ENCODE results near the gene SOX8. TPM values are rescaled to one million over a fixed set of nuclear protein-coding genes. Genes with fewer than 3 reads are reported as not detected.

SOX8 gene
- total and polyA plus RNA-seq, 7 donors: under 0.01 to 3.4 (median 2.7) TPM; not detected in 1

- H3K4me1 ChIP-seq: no peaks in the 10 kb centered on the region
- no peak overlapping the region for H3K27ac ChIP-seq
- 66 to 79% methylated on average over 11 of the region's 11 CpGs for WGBS, 2 donors
- H3K9me3 ChIP-seq: peaks cover 0 to 1% (median under 1%) of the 10 kb centered on the region in 4 donors
- intact Hi-C loops (cut with DNase I): no loop called here
- TF ChIP-seq CTCF (IDR thresholded peaks at IDR 0.05): no peak
- TF ChIP-seq EP300 (IDR thresholded peaks at IDR 0.05): no peak
- no peak for TF ChIP-seq POLR2A (IDR thresholded peaks at IDR 0.05)
- TF ChIP-seq POLR2AphosphoS5 (IDR thresholded peaks at IDR 0.05): no peak
- H3K4me3 ChIP-seq: no peak overlapping the region
- H3K27me3 ChIP-seq: peaks cover 0 to 33% (median 0%) of the 10 kb centered on the region in 3 donors
- no peaks in the 10 kb centered on the region for H3K36me3 ChIP-seq
- no peak for DNase-seq
These were observed 7.8 kb downstream of the SOX8 start for GRCh38 chr16:989354-989814.

GRCh38 chr16:990516-991291, 9.1 kb downstream of the SOX8 start:
- Histone ChIP-seq H3K9me3 (peaks cover 6 to 11% (median 10%) of the 10 kb centered on the region in 4 donors), H3K27ac (no peak overlapping the region), H3K27me3 (peaks cover 0 to 40% (median 0%) of the 10 kb centered on the region in 3 donors), H3K4me1 (no peaks in the 10 kb centered on the region), H3K4me3 (no peak overlapping the region), H3K36me3 (no peaks in the 10 kb centered on the region)
- no peak for TF ChIP-seq EP300 (IDR thresholded peaks at IDR 0.05)
- no peak for TF ChIP-seq CTCF (IDR thresholded peaks at IDR 0.05)
- TF ChIP-seq POLR2AphosphoS5 (IDR thresholded peaks at IDR 0.05): no peak
- TF ChIP-seq POLR2A (IDR thresholded peaks at IDR 0.05): no peak
- 63 to 85% methylated on average over 41 of the region's 41 CpGs for WGBS, 2 donors
- intact Hi-C loops (cut with DNase I): no loop called here
- no peak for DNase-seq

GRCh38 chr16:991345-991744, 9.8 kb downstream of the SOX8 start:
- Histone ChIP-seq H3K4me1 (no peaks in the 10 kb centered on the region), H3K36me3 (no peaks in the 10 kb centered on the region), H3K9me3 (peaks cover 6 to 14% (median 11%) of the 10 kb centered on the region in 4 donors), H3K4me3 (no peak overlapping the region), H3K27me3 (peaks cover 0 to 42% (median 0%) of the 10 kb centered on the region in 3 donors), H3K27ac (no peak overlapping the region)
- no peak for TF ChIP-seq POLR2AphosphoS5 (IDR thresholded peaks at IDR 0.05)
- no peak for TF ChIP-seq EP300 (IDR thresholded peaks at IDR 0.05)
- no peak for TF ChIP-seq POLR2A (IDR thresholded peaks at IDR 0.05)
- TF ChIP-seq CTCF (IDR thresholded peaks at IDR 0.05): no peak
- no peak for DNase-seq
- 70 to 86% methylated on average over 10 of the region's 11 CpGs for WGBS, 2 donors
- intact Hi-C loops (cut with DNase I): no loop called here

GRCh38 chr16:991773-992172, 10.2 kb downstream of the SOX8 start:
- intact Hi-C loops (cut with DNase I): no loop called here
- Histone ChIP-seq H3K27ac (no peak overlapping the region), H3K36me3 (no peaks in the 10 kb centered on the region), H3K4me1 (no peaks in the 10 kb centered on the region), H3K27me3 (peaks cover 0 to 44% (median under 1%) of the 10 kb centered on the region in 3 donors), H3K9me3 (peaks cover 6 to 15% (median 11%) of the 10 kb centered on the region in 4 donors), H3K4me3 (no peak overlapping the region)
- WGBS, 2 donors: 48 to 71% methylated on average over 9 of the region's 9 CpGs
- TF ChIP-seq CTCF (IDR thresholded peaks at IDR 0.05) (no peak), EP300 (IDR thresholded peaks at IDR 0.05) (no peak), POLR2A (IDR thresholded peaks at IDR 0.05) (no peak), POLR2AphosphoS5 (IDR thresholded peaks at IDR 0.05) (no peak)
- no peak for DNase-seq

All from sigmoid colon (tissue), 7 donors.